ENCODE measurements around the gene ING2.
A peak's percentile ranks its signal among the peaks of the same experiment; 100 is the strongest.

The ING2 gene

DNA sequence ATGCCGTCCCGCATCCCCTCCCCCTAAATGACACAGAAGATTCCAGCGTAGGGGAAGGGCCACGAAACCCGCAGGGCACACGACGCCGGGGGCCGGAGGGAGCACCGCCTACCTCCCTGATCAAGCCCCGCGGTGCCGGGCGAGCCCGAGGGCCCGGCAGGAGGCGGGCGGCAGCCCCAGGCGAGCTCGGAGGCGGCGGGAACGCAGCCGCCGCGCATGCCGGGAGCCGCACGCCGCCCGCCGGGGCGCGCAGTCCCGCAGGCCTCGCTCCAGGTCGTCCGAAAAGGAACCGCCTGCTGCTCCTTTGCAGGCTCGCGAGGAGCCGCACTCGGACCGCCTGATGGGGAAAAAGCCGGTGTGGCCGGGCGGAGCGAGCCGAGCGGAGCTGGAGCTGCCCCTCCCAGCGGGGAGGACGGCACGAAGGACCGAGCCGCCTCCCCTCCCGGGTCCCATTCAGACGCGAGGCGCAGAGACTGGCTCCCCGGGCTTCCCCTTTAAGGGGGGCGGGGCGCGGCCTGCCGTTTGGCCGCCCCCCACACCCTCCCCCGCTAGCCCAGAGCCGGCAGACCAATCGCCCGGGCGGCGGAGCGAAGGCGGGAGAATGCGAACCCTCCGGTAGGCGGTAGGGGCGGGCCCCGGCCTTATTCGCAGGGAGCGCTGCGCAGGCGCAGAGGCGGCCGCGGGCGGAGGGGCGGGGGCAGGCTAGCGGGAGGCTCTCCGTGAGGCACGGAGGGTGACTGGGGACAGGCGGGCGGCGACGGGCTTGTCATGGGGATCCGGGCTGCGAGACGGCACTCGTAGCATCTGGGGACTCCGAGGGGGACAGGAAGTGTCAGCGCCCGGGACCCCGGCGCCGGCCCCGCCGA is 561 bp upstream of the ING2 start (continued):
- TF ChIP-seq, protein P1, sequence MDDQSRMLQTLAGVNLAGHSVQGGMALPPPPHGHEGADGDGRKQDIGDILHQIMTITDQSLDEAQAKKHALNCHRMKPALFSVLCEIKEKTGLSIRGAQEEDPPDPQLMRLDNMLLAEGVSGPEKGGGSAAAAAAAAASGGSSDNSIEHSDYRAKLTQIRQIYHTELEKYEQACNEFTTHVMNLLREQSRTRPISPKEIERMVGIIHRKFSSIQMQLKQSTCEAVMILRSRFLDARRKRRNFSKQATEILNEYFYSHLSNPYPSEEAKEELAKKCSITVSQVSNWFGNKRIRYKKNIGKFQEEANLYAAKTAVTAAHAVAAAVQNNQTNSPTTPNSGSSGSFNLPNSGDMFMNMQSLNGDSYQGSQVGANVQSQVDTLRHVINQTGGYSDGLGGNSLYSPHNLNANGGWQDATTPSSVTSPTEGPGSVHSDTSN (CRISPR knock-in tag; IDR thresholded peaks at IDR 0.05) = no peak; the same call in 1 of the 2 replicates
- TF ChIP-seq KLF9 (tag by site-specific recombination; IDR thresholded peaks at IDR 0.05; ENCODE audit: low read depth) = peak; percentile 88
- no peak for TF ChIP-seq ZSCAN5A (tag by site-specific recombination; IDR thresholded peaks at IDR 0.05)
- TF ChIP-seq GLI4 (tag by site-specific recombination; IDR thresholded peaks at IDR 0.05) = no peak
- no peak for TF ChIP-seq ZNF48 (tag by site-specific recombination; IDR thresholded peaks at IDR 0.05)
- TF ChIP-seq PATZ1 (tag by site-specific recombination; IDR thresholded peaks at IDR 0.05) = peak; percentile 98
- peak; percentile 62; the same call in 1 of the 2 replicates for TF ChIP-seq ZSCAN30 (tag by site-specific recombination; IDR thresholded peaks at IDR 0.05)
- TF ChIP-seq ZBTB7A (tag by site-specific recombination; IDR thresholded peaks at IDR 0.05; ENCODE audit: low read depth) = peak; percentile 64; the same call in 1 of the 2 replicates
- TF ChIP-seq ZNF423 (tag by site-specific recombination; IDR thresholded peaks at IDR 0.05) = peak; percentile 33; the same call in 1 of the 2 replicates
- TF ChIP-seq ZNF76 (tag by site-specific recombination; IDR thresholded peaks at IDR 0.05; ENCODE audit: borderline replicate concordance, low read depth) = peak; percentile 69; the same call in 1 of the 2 replicates
- TF ChIP-seq ZNF621 (tag by site-specific recombination; IDR thresholded peaks at IDR 0.05) = no peak
- TF ChIP-seq, protein P2, sequence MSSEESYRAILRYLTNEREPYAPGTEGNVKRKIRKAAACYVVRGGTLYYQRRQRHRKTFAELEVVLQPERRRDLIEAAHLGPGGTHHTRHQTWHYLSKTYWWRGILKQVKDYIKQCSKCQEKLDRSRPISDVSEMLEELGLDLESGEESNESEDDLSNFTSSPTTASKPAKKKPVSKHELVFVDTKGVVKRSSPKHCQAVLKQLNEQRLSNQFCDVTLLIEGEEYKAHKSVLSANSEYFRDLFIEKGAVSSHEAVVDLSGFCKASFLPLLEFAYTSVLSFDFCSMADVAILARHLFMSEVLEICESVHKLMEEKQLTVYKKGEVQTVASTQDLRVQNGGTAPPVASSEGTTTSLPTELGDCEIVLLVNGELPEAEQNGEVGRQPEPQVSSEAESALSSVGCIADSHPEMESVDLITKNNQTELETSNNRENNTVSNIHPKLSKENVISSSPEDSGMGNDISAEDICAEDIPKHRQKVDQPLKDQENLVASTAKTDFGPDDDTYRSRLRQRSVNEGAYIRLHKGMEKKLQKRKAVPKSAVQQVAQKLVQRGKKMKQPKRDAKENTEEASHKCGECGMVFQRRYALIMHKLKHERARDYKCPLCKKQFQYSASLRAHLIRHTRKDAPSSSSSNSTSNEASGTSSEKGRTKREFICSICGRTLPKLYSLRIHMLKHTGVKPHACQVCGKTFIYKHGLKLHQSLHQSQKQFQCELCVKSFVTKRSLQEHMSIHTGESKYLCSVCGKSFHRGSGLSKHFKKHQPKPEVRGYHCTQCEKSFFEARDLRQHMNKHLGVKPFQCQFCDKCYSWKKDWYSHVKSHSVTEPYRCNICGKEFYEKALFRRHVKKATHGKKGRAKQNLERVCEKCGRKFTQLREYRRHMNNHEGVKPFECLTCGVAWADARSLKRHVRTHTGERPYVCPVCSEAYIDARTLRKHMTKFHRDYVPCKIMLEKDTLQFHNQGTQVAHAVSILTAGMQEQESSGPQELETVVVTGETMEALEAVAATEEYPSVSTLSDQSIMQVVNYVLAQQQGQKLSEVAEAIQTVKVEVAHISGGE (tag by site-specific recombination; conservative IDR thresholded peaks at IDR 0.05; ENCODE audit: low read depth) = peak; percentile 16; the same call in 1 of the 2 replicates
- TF ChIP-seq ZSCAN23 (tag by site-specific recombination; IDR thresholded peaks at IDR 0.05) = no peak
- TF ChIP-seq ZNF133 (tag by site-specific recombination; IDR thresholded peaks at IDR 0.05) = no peak
- peak; percentile 62; the same call in 1 of the 2 replicates for TF ChIP-seq ZNF561 (tag by site-specific recombination; IDR thresholded peaks at IDR 0.05; ENCODE audit: borderline replicate concordance)
- TF ChIP-seq, protein P3, sequence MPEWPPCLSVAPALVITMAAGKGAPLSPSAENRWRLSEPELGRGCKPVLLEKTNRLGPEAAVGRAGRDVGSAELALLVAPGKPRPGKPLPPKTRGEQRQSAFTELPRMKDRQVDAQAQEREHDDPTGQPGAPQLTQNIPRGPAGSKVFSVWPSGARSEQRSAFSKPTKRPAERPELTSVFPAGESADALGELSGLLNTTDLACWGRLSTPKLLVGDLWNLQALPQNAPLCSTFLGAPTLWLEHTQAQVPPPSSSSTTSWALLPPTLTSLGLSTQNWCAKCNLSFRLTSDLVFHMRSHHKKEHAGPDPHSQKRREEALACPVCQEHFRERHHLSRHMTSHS (tag by site-specific recombination; IDR thresholded peaks at IDR 0.05) = no peak
- peak; percentile 52; the same call in 1 of the 2 replicates for TF ChIP-seq FEZF1 (tag by site-specific recombination; IDR thresholded peaks at IDR 0.05)

Measured in HEK293 (cell line).